Vagina (tissue), 2 donors: Measurements from ENCODE around the gene ZCCHC8. TPM values are rescaled to one million over a fixed set of nuclear protein-coding genes. Genes with fewer than 3 reads are reported as not detected.

Experiments
- DNase-seq, 2 donors: peaks; one replicate each; pipeline ENCODE4 v3.0.0-alpha.2; 2017; ENCODE audit errors: extremely low spot score in 2 of 2
- H3K27ac ChIP-seq: fragments of 200-600 bp; sonication (generic); one replicate; pipeline ENCODE4 v1.5.1; 2019
- H3K27me3 ChIP-seq: fragments of 200-600 bp; sonication (generic); one replicate; pipeline ENCODE4 v1.5.1; 2019
- H3K36me3 ChIP-seq, 2 donors: fragments of 200-600 bp; sonication (generic); one replicate each; pipeline ENCODE4 v1.5.1; 2017 to 2019
- H3K4me1 ChIP-seq: fragments of 200-600 bp; sonication (generic); one replicate; pipeline ENCODE4 v1.5.1; 2019
- H3K4me3 ChIP-seq, 2 donors: fragments of 200-600 bp; sonication (generic); 1 replicate in 1 of 2; 2 replicates in 1 of 2; pipeline ENCODE4 v1.5.1; 2016 to 2019
- H3K9me3 ChIP-seq: fragments of 200-600 bp; sonication (generic); one replicate; pipeline ENCODE4 v1.5.1; 2019
- CTCF ChIP-seq, 3 experiments: fragments of 450-650 bp in 2 of 3; fragments of 200-600 bp in 1 of 3; sonication (generic) in 1 of 3; IDR thresholded peaks; one replicate each; pipeline ENCODE4 v1.5.1; 2017 to 2019; ENCODE audit warnings: antibody characterized with exemption in 3 of 3, mild to moderate bottlenecking in 2 of 3, moderate library complexity in 2 of 3
- POLR2A ChIP-seq, 2 donors: fragments of 450-650 bp; IDR thresholded peaks; one replicate each; pipeline ENCODE4 v1.6.1; 2017; ENCODE audit warnings: antibody characterized with exemption in 2 of 2, mild to moderate bottlenecking in 2 of 2, moderate library complexity in 2 of 2
- POLR2AphosphoS5 ChIP-seq, 2 donors: sonication (generic); formaldehyde crosslinking; IDR thresholded peaks; one replicate each; pipeline ENCODE4 v1.9.0; 2017; ENCODE audit warnings: antibody characterized with exemption in 2 of 2, mild to moderate bottlenecking in 2 of 2, low read depth in 1 of 2; ENCODE audit not compliant: insufficient read depth in 1 of 2
- intact Hi-C: fragments of 100-400 bp; cut with DNase I; formaldehyde crosslinking; loops from one replicate; pipeline ENCODE4 v1.15.1; 2023
- total RNA-seq: library from RNA; depleted of rRNA; stranded (reverse); fragments of >200 nt; gene quantifications from one replicate; pipeline ENCODE4 v1.2.3, GENCODE V29; 2016

Gene ZCCHC8
- total RNA-seq, 1 donor from 2014 or later: 28.2 TPM

GRCh38 chr12:122519418-122519817, 18.7 kb upstream of the ZCCHC8 start:
- no peak overlapping the region for H3K4me3 ChIP-seq
- no peak overlapping the region for H3K27ac ChIP-seq
- no peaks in the 10 kb centered on the region for H3K9me3 ChIP-seq
- peaks cover 27% of the 10 kb centered on the region for H3K4me1 ChIP-seq
- no peaks in the 10 kb centered on the region for H3K27me3 ChIP-seq
- no peak for DNase-seq
- TF ChIP-seq CTCF (IDR thresholded peaks at IDR 0.05) (no peak), POLR2AphosphoS5 (IDR thresholded peaks at IDR 0.05; ENCODE audit: insufficient read depth in 1 of 2, low read depth in 1 of 2) (no peak), POLR2A (IDR thresholded peaks at IDR 0.05) (no peak)
- intact Hi-C loops: no loop called here
- H3K36me3 ChIP-seq: peaks cover 13 to 76% of the 10 kb centered on the region in 2 donors

GRCh38 chr12:122518908-122519307, 18.2 kb upstream of the ZCCHC8 start:
- no peaks in the 10 kb centered on the region for H3K27me3 ChIP-seq
- no peaks in the 10 kb centered on the region for H3K9me3 ChIP-seq
- no peak overlapping the region for H3K4me3 ChIP-seq
- H3K4me1 ChIP-seq: peaks cover 22% of the 10 kb centered on the region
- H3K27ac ChIP-seq: no peak overlapping the region
- peaks cover 13 to 82% of the 10 kb centered on the region in 2 donors for H3K36me3 ChIP-seq
- TF ChIP-seq POLR2AphosphoS5 (IDR thresholded peaks at IDR 0.05; ENCODE audit: insufficient read depth in 1 of 2, low read depth in 1 of 2): no peak
- TF ChIP-seq CTCF (IDR thresholded peaks at IDR 0.05): no peak
- TF ChIP-seq POLR2A (IDR thresholded peaks at IDR 0.05): no peak
- intact Hi-C loops: no loop called here
- DNase-seq: no peak

GRCh38 chr12:122517877-122518276, 17.1 kb upstream of the ZCCHC8 start:
- H3K4me1 ChIP-seq: peaks cover 11% of the 10 kb centered on the region
- DNase-seq: no peak
- no peak for TF ChIP-seq CTCF (IDR thresholded peaks at IDR 0.05)
- TF ChIP-seq POLR2AphosphoS5 (IDR thresholded peaks at IDR 0.05; ENCODE audit: insufficient read depth in 1 of 2, low read depth in 1 of 2): no peak
- no peak for TF ChIP-seq POLR2A (IDR thresholded peaks at IDR 0.05)
- H3K9me3 ChIP-seq: no peaks in the 10 kb centered on the region
- H3K36me3 ChIP-seq: peaks cover 13 to 90% of the 10 kb centered on the region in 2 donors
- H3K27me3 ChIP-seq: no peaks in the 10 kb centered on the region
- no peak overlapping the region for H3K27ac ChIP-seq
- no peak overlapping the region for H3K4me3 ChIP-seq
- intact Hi-C loops: no loop called here

GRCh38 chr12:122516544-122517361, 16.0 kb upstream of the ZCCHC8 start:
- no peak for DNase-seq
- Histone ChIP-seq H3K4me1 (peaks cover under 1% of the 10 kb centered on the region), H3K36me3 (peaks cover 13 to 98% of the 10 kb centered on the region in 2 donors), H3K9me3 (no peaks in the 10 kb centered on the region), H3K27me3 (no peaks in the 10 kb centered on the region), H3K27ac (no peak overlapping the region), H3K4me3 (no peak overlapping the region)
- TF ChIP-seq POLR2AphosphoS5 (IDR thresholded peaks at IDR 0.05; ENCODE audit: insufficient read depth in 1 of 2, low read depth in 1 of 2): no peak
- TF ChIP-seq POLR2A (IDR thresholded peaks at IDR 0.05): no peak
- TF ChIP-seq CTCF (IDR thresholded peaks at IDR 0.05): no peak
- intact Hi-C loops: no loop called here

- TF ChIP-seq CTCF (IDR thresholded peaks at IDR 0.05) (no peak), POLR2A (IDR thresholded peaks at IDR 0.05) (no peak), POLR2AphosphoS5 (IDR thresholded peaks at IDR 0.05; ENCODE audit: insufficient read depth in 1 of 2, low read depth in 1 of 2) (no peak)
- H3K27ac ChIP-seq: no peak overlapping the region
- H3K27me3 ChIP-seq: no peaks in the 10 kb centered on the region
- no peak for DNase-seq
- H3K4me1 ChIP-seq: no peaks in the 10 kb centered on the region
- H3K36me3 ChIP-seq: peaks cover 13 to 98% of the 10 kb centered on the region in 2 donors
- no peaks in the 10 kb centered on the region for H3K9me3 ChIP-seq
- H3K4me3 ChIP-seq: no peak overlapping the region
- intact Hi-C loops: no loop called here
Measured at GRCh38 chr12:122515275-122515674, 14.5 kb upstream of the ZCCHC8 start.
